Measurements from ENCODE around the gene RETNLB. TPM values are rescaled to one million over a fixed set of nuclear protein-coding genes. Genes with fewer than 3 reads are reported as not detected.

Gene RETNLB
- total and polyA plus RNA-seq, 2 of the 13 experiments (the other 11 are each of a cell fraction or from before 2014, with no cell fraction given): not detected

- ATAC-seq (no peak), DNase-seq (ENCODE audit: low spot score) (no peak), FAIRE-seq (no peak)
- Histone ChIP-seq H3K4me2 (ENCODE audit: low read depth, low read length) (no peak overlapping the region), H3K9ac (ENCODE audit: insufficient read depth, low read depth, low read length) (no peak overlapping the region), H2AFZ (ENCODE audit: low read length) (no peak overlapping the region), H3K4me1 (ENCODE audit: insufficient read depth, low read length) (no peaks in the 10 kb centered on the region), H3K9me3 (ENCODE audit: low read length) (no peaks in the 10 kb centered on the region), H4K20me1 (ENCODE audit: insufficient read depth, low read length) (no peaks in the 10 kb centered on the region), H3K27me3 (ENCODE audit: control insufficient read depth in 1 of 2, insufficient read depth in 2 of 2, low read length in 2 of 2) (no peaks in the 10 kb centered on the region), H3K36me3 (replicated peaks in 1 of 2; ENCODE audit: control insufficient read depth in 1 of 2, insufficient read depth in 2 of 2, low read length in 2 of 2) (no peaks in the 10 kb centered on the region), H3K4me3 (replicated peaks in 1 of 3; ENCODE audit: insufficient read depth in 1 of 3, low read depth in 2 of 3, low read length in 3 of 3) (no peak overlapping the region), H3K27ac (ENCODE audit: extremely low read length, insufficient read depth, low read length) (no peak overlapping the region), H3K79me2 (ENCODE audit: insufficient read depth, low read length) (no peaks in the 10 kb centered on the region)
- TF ChIP-seq HNRNPL (IDR thresholded peaks at IDR 0.05; ENCODE audit: low read depth, low read length): no peak
- no peak for TF ChIP-seq ZNF563 (CRISPR knock-in tag; IDR thresholded peaks at IDR 0.05)
- no peak for TF ChIP-seq NFYC (CRISPR knock-in tag; IDR thresholded peaks at IDR 0.05)
- no peak for TF ChIP-seq POLR2G (IDR thresholded peaks at IDR 0.05; ENCODE audit: low read depth, low read length)
- TF ChIP-seq BCL6 (CRISPR knock-in tag; IDR thresholded peaks at IDR 0.05): no peak
- no peak for TF ChIP-seq KIAA2018 (CRISPR knock-in tag; IDR thresholded peaks at IDR 0.05; ENCODE audit: borderline replicate concordance)
- no peak for TF ChIP-seq MED8 (CRISPR knock-in tag; IDR thresholded peaks at IDR 0.05; ENCODE audit: insufficient replicate concordance)
- no peak for TF ChIP-seq NFRKB (IDR thresholded peaks at IDR 0.05)
- no peak for TF ChIP-seq EZH2 (conservative IDR thresholded peaks at IDR 0.05; ENCODE audit: low read depth, low read length)
- no peak for TF ChIP-seq ZNF350 (CRISPR knock-in tag; IDR thresholded peaks at IDR 0.05; ENCODE audit: borderline replicate concordance, low read depth)
- TF ChIP-seq SOX13 (IDR thresholded peaks at IDR 0.05): no peak
- no peak for TF ChIP-seq SOX13 (CRISPR knock-in tag; conservative IDR thresholded peaks at IDR 0.05 in 1 of 2, IDR thresholded peaks at IDR 0.05 in 1 of 2)
- TF ChIP-seq U2AF2 (IDR thresholded peaks at IDR 0.05; ENCODE audit: low read depth, low read length): no peak
- no peak for TF ChIP-seq CC2D1A (CRISPR knock-in tag; IDR thresholded peaks at IDR 0.05)
- TF ChIP-seq ZNF670 (CRISPR knock-in tag; IDR thresholded peaks at IDR 0.05; ENCODE audit: borderline replicate concordance): no peak
- no peak for TF ChIP-seq SAP130 (CRISPR knock-in tag; IDR thresholded peaks at IDR 0.05; ENCODE audit: low read depth)
- TF ChIP-seq ZNF672 (CRISPR knock-in tag; IDR thresholded peaks at IDR 0.05): no peak
- TF ChIP-seq STAT5B (CRISPR knock-in tag; IDR thresholded peaks at IDR 0.05): no peak
- CTCF ChIA-PET (ENCODE audit: low intra/inter-chr PET ratio, low total read pairs): no interaction called here
- BruUV-seq (replicated peaks): no TSS peak
- POLR2A ChIA-PET: no interaction called here
- 0% methylated on average over 1 of the region's 1 CpG for WGBS (ENCODE audit: low lambda C conversion rate)
- in situ Hi-C loops (cut with HindIII; ENCODE audit: extremely low pct_ligation_motif_present, low pct_unique_long_range_greater_than_20kb): no loop called here
- intact Hi-C loops (cut with micrococcal nuclease; ENCODE audit: unreplicated experiment): no loop called here
Observed at GRCh38 chr3:108722724-108723123, 34.5 kb downstream of the RETNLB start.

All from HepG2 (cell line).